Right lobe of liver (tissue), 6 donors: Measurements from ENCODE around the gene MRPL40. TPM values are rescaled to one million over a fixed set of nuclear protein-coding genes. Genes with fewer than 3 reads are reported as not detected.
A peak's percentile ranks its signal among the peaks of the same experiment; 100 is the strongest.
"Not testable (repeated sequence)": the region's sequence is repeated elsewhere in the genome, so short reads cannot be mapped to it uniquely, and the experiment has no call there.

Experiments
- ATAC-seq, 4 donors: fragments of 200-7000 bp; cut with Tn5 transposase; one replicate each; pipeline ENCODE4 v1.9.1; 2020; ENCODE audit warnings: mild to moderate bottlenecking in 4 of 4, moderate library complexity in 4 of 4
- DNase-seq, 3 donors: peaks; one replicate each; pipeline ENCODE4 v3.0.0-alpha.2; 2020
- H3K27ac ChIP-seq, 3 donors: fragments of 200-600 bp; one replicate each; pipeline ENCODE4 v1.8.0; 2022
- H3K27me3 ChIP-seq, 2 donors: fragments of 200-600 bp; one replicate each; pipeline ENCODE4 v1.8.0; 2022
- H3K36me3 ChIP-seq, 4 donors: fragments of 200-600 bp; sonication (generic) in 1 of 4; one replicate each; pipeline versions ENCODE4 v1.5.1 to v1.8.0; 2017 to 2022; ENCODE audit warnings: control low read depth in 1 of 4
- H3K4me1 ChIP-seq, 4 donors: fragments of 200-600 bp; sonication (generic) in 1 of 4; one replicate each; pipeline versions ENCODE4 v1.5.1 to v1.8.0; 2017 to 2022; ENCODE audit warnings: control low read depth in 1 of 4
- H3K4me3 ChIP-seq, 3 donors: fragments of 200-600 bp; one replicate each; pipeline ENCODE4 v1.8.0; 2022
- H3K9me3 ChIP-seq, 4 donors: fragments of 200-600 bp; sonication (generic) in 1 of 4; one replicate each; pipeline versions ENCODE4 v1.5.1 to v1.8.0; 2017 to 2022; ENCODE audit warnings: control low read depth in 1 of 4
- POLR2A ChIP-seq: fragments of 450-650 bp; IDR thresholded peaks from one replicate; pipeline ENCODE4 v1.6.1; 2017; ENCODE audit warnings: antibody characterized with exemption, mild to moderate bottlenecking
- WGBS: methylation state at CpG from one replicate; pipeline ENCODE4 v1.1.6; 2018; ENCODE audit warnings: low coverage, low lambda C conversion rate; ENCODE audit not compliant: insufficient coverage; ENCODE audit errors: missing lambda C conversion rate; 5-methylcytosine and 5-hydroxymethylcytosine counted together
- intact Hi-C, 2 donors: fragments of 100-400 bp; cut with DNase I; formaldehyde crosslinking; loops; one replicate each; pipeline versions ENCODE4 v1.11.2 to v1.14.1; 2022
- total RNA-seq, 6 experiments: library from RNA; depleted of rRNA in 2 of 6; stranded (reverse); fragments of >200 nt in 2 of 6; fragmentation: NEBNext Ultra II Directional in 3 of 6; extraction: Animal tissue kit (Norgen Biotek cat#: 25700) in 3 of 6; gene quantifications; one replicate each; pipeline versions ENCODE4 v1.1.0 to v1.2.4, GENCODE V29; 2016 to 2023
- TF ChIP-seq, protein P1 (sequence below), 4 donors: fragments of 200-600 bp in 3 of 4; fragments of 450-650 bp in 1 of 4; IDR thresholded peaks; one replicate each; pipeline versions ENCODE4 v1.5.1 to v1.8.0; 2016 to 2022; ENCODE audit warnings: antibody characterized with exemption in 4 of 4, mild to moderate bottlenecking in 2 of 4
- donor health status: DM: no; HTN: yes; CAD: no.
- donor health status: DM: no; HTN: no; CAD: no.
- donor health status: DM: no; HTN: no; CAD: no.
- donor health status: DM: no; HTN: yes; CAD: no.
- donor health status: DM: no; HTN: yes; CAD: no.

Gene MRPL40
- total RNA-seq, 6 experiments from 2014 or later = 23.6 to 38.8 (median 27.8) TPM

DNA sequence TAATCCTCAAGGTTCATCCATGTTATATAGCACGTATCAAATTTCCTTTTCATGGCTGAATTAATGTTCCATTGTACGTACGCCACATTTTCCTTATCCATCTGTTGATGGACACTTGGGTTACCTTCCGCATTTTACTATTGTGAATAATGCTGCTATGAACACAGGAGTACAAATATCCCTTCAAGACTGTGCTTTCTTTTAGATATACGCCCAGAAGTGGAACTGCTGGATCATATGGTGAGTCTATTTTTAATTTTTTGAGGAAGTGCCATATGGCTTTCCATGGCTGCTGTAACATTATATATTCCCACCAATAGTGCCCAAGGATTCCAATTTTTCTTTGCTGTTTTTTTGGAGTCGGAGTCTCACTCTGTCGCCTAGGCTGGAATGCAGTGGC lies 6.0 kb downstream of the MRPL40 start:
- intact Hi-C loops = no loop called here
- peaks cover 0 to 12% (median 5%) of the 10 kb centered on the region in 4 donors for H3K4me1 ChIP-seq
- no peak overlapping the region for H3K4me3 ChIP-seq
- 85% methylated on average over 7 of the region's 7 CpGs for WGBS
- H3K27me3 ChIP-seq = no peaks in the 10 kb centered on the region
- peaks cover 0 to 23% (median 8%) of the 10 kb centered on the region in 4 donors for H3K36me3 ChIP-seq
- no peak for ATAC-seq
- H3K27ac ChIP-seq = no peak overlapping the region
- no peaks in the 10 kb centered on the region for H3K9me3 ChIP-seq
- TF ChIP-seq POLR2A = no peak
- TF ChIP-seq, protein P1, sequence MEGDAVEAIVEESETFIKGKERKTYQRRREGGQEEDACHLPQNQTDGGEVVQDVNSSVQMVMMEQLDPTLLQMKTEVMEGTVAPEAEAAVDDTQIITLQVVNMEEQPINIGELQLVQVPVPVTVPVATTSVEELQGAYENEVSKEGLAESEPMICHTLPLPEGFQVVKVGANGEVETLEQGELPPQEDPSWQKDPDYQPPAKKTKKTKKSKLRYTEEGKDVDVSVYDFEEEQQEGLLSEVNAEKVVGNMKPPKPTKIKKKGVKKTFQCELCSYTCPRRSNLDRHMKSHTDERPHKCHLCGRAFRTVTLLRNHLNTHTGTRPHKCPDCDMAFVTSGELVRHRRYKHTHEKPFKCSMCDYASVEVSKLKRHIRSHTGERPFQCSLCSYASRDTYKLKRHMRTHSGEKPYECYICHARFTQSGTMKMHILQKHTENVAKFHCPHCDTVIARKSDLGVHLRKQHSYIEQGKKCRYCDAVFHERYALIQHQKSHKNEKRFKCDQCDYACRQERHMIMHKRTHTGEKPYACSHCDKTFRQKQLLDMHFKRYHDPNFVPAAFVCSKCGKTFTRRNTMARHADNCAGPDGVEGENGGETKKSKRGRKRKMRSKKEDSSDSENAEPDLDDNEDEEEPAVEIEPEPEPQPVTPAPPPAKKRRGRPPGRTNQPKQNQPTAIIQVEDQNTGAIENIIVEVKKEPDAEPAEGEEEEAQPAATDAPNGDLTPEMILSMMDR (IDR thresholded peaks at IDR 0.05) = no peak
- DNase-seq = no peak

DNA sequence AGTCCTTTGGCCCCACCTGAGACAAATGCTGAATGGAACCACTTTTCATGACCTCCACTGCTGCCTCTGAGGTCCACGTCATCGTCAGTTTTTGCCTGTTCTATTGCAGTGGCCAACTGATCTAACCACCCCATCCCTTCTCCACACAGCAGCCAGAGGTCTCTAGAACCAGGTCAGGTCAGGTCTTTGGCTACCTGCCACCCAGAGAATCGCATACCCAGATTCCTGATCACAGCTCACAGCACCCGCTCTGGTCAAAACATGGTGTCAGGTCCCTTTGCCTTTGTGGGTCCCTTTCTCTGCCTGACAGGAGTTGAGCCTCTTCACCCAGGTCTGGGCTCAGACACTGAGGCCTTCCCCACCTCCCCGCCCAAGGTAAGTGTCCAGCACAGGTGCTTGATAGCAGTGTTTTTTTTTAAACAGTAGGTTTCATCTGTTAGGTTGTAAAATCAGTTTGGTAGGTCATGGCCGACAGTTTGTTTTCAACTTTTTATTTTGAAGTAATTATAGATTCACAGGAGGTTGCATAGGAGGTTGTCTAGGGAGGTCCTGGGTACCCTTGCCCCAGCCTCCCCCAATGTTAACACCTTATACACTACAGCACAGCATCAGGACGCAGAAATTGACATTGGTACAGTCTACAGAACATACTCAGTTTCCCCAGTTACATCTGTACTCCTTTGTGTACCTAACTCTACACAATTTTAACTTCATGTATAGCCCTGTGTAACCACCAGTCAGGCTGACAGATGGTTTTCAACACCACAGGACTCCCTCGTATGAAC lies 8.3 kb downstream of the MRPL40 start:
- Histone ChIP-seq H3K27ac (peak overlapping the region in 1 of 3 donors; percentile 55), H3K9me3 (no peaks in the 10 kb centered on the region), H3K27me3 (no peaks in the 10 kb centered on the region), H3K36me3 (peaks cover 0 to 19% (median 8%) of the 10 kb centered on the region in 4 donors), H3K4me1 (peaks cover 0 to 11% (median 3%) of the 10 kb centered on the region in 4 donors), H3K4me3 (no peak overlapping the region)
- TF ChIP-seq, protein P1 (IDR thresholded peaks at IDR 0.05) = peak in 1 of 4 donors; percentile 7
- no peak for TF ChIP-seq POLR2A
- DNase-seq (peak; percentile 61 to 89 (median 80)), ATAC-seq (peak; percentile 79 to 95 (median 89))
- intact Hi-C loops = no loop called here
- 69% methylated on average over 5 of the region's 8 CpGs for WGBS

DNA sequence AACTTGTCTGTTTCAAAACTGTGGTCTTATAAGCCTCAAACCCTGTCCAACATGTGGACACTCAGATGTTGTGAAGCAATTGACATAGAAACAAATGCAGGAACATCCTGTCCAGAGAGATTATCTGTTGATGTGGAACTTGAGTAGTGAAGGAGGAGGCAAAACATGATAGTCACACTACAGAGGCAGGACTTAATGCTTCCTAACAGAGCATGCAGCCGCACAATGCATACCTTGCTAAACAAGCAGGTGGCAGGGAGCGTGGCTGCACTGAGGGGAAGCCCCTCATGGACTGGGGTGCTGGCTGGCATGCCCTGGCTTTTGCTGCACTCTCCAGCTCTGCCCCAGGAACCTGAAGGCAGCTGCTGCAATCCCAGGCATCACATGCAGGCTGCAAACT lies 9.8 kb downstream of the MRPL40 start:
- Histone ChIP-seq H3K27me3 (no peaks in the 10 kb centered on the region), H3K9me3 (no peaks in the 10 kb centered on the region), H3K4me1 (peaks cover 0 to 22% (median 9%) of the 10 kb centered on the region in 4 donors), H3K27ac (no peak overlapping the region), H3K36me3 (peaks cover 0 to 14% (median 4%) of the 10 kb centered on the region in 4 donors), H3K4me3 (no peak overlapping the region)
- no peak for TF ChIP-seq POLR2A
- TF ChIP-seq, protein P1 (IDR thresholded peaks at IDR 0.05) = no peak
- WGBS = no CpG with 5 or more reads among the region's 2 CpGs
- intact Hi-C loops = no loop called here
- DNase-seq (no peak), ATAC-seq (no peak)

DNA sequence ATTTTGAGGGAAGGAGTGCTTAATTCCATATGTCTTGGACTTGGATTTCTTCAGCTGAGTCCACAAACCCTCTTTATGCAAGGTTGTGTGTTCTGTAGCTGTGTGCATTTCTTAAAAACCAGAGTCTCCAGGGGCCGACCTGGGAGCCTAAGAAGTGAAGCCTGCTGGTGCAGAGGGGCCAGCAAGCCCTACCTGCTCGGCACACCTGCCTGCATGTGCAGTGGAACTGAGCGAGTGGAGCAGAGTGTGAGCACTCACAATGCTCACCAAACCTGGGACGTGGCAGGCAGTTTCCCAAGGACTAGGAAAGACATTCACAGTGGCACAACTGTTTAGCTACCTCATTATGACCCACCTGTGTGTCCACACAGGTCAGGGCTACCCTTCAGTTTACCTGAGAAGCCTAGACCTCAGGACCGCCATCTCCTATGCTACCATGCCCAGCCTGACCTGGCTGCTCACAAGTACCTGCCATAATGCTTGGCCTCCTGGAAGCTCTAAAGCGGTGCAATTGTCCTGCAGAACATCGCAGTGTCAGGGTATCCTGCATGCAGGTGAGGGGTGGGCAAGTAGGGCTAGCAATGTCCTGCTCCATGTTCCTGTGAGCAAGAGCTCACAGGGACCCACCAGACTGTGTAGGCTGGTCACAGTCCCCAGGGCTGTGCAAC lies 11.3 kb downstream of the MRPL40 start:
- intact Hi-C loops = no loop called here
- Histone ChIP-seq H3K27me3 (no peaks in the 10 kb centered on the region), H3K9me3 (no peaks in the 10 kb centered on the region), H3K4me1 (peaks cover 0 to 22% (median 9%) of the 10 kb centered on the region in 4 donors), H3K27ac (no peak overlapping the region), H3K36me3 (peaks cover 0 to 14% (median 4%) of the 10 kb centered on the region in 4 donors), H3K4me3 (no peak overlapping the region)
- no peak for ATAC-seq
- DNase-seq = no peak
- TF ChIP-seq, protein P1 (IDR thresholded peaks at IDR 0.05) = no peak
- no peak for TF ChIP-seq POLR2A
- WGBS = no CpG with 5 or more reads among the region's 7 CpGs

DNA sequence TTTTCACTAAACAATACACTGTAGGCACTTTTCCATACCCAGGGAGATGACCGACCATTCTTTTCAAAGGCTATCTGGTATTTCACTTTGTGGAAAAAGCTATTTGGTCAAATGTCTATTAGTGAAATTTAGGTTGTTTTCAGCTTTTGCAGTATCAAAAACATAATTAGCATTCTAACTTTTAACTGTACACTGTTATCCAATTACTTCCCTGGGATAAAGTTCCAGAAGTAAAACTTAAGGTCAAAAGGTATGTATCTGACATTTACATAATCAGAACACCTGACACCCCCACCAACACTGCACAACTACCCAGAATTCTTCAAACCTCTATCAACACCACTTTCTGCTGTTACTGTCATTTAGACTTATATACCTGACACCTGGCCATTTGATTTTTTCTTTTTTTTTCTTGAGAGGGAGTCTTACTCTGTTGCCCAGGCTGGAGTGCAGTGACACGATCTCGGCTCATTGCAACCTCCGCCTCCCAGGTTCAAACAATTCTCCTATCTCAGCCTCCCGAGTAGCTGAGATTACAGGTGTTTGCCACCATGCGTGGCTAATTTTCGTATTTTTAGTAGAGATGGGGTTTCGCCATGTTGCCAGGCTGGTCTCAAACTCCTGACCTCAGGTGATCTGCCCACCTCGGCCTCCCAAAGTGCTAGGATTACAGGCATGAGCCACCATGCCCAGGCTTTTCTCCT lies 13.1 kb downstream of the MRPL40 start:
- Histone ChIP-seq H3K36me3 (peaks cover 0 to 16% (median 4%) of the 10 kb centered on the region in 4 donors), H3K4me1 (peaks cover 0 to 18% (median 9%) of the 10 kb centered on the region in 4 donors)
- DNase-seq, H3K9me3 ChIP-seq, H3K27ac ChIP-seq, H3K4me3 ChIP-seq, intact Hi-C loops, H3K27me3 ChIP-seq, ATAC-seq: not testable (repeated sequence)
- 85% methylated on average over 9 of the region's 9 CpGs for WGBS
